HG03439 (cell line): Measurements from ENCODE around the gene ARHGEF10L.

ENCODE experiments used
- ATAC-seq: cut with Tn5 transposase; IDR thresholded peaks from one replicate; pipeline ENCODE4 v1.9.1; 2021; ENCODE audit warnings: mild to moderate bottlenecking, moderate library complexity; ENCODE audit not compliant: unreplicated experiment

The ARHGEF10L gene

DNA sequence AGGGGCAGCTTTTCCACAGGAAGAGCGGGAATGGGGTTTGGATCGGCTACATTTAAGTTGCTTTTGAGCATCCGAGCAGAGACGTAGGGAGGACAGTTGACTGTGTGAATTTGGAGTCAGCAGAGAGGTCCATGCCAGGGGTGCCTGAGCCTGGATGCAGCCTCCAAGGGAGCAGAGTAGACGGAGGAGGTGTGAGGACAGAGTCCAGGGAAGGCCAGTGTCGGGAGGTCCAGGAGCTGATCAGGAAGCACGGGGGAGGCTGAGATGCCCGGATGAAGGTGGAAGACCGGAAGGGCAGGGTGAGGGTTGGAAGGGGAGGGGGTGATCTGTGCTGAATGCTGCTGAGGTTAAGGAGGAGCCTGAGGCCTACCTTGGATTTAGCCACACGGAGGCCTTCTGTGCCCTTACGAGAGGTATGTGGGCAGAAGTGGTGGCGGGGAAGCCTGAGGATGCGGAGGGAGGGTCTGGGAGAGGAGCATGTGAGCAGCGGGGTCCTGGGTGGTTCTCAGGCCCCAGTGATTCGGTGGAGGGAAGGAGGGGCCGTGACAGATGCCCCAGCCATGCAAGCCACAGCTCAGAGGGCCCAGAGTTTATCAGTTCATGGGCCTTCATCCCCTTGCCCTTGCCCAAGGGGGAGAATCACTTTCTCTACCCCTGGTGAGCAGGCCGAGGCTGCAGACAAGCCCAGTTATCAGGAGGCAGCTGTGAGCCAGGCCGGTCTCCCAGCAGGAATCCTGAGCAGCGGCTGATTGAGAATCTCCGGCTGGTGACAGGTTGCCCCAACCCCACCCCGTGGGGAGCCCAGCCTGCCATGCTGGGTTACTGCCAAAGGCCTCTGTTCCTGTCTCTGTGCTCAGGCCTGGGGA is 161.7 kb downstream of the ARHGEF10L start:
- no peak for ATAC-seq

GRCh38 chr1:17704176-17704575 is 164.7 kb downstream of the ARHGEF10L start:
- ATAC-seq = no peak

DNA sequence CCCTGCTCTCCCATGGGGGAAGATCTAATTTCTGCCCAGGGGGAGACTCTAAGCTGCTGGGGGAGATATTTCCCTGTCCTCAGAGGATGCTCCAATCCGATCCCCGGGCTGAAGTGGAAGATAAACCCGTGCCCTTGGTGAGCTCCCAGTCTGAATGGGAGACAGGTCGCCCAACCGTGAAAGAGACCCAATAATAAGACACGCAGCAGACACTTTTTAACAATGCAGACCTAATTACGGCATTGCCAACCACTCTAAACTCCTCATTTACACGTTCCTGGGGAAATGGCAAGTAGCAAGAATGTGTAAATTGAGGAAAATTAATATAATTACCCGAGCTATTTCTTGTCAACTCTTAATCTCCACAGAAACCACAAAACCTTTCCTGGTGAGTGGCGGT is 166.9 kb downstream of the ARHGEF10L start:
- ATAC-seq = no peak

DNA sequence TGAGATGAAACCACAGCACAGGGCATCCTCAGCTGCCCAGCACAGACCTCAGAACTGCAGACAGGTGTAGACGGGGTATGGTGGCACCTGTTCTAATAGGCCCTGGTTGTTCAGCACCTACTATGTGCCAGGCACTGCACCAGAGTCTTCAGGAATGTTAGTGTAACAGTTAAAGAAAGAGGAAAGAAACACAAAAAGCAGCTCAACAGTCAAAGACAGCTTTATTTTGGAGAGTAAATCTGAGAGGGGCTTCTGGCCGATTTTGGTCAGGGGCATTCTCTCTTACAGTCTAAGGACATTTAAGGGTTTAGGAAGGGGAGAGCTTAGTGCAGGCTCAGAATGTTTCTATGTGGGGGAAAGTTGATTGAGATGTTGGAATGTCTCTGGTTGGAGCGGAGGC is 170.5 kb downstream of the ARHGEF10L start:
- no peak for ATAC-seq

- no peak for ATAC-seq
These were observed 171.5 kb downstream of the ARHGEF10L start for GRCh38 chr1:17710889-17711576.

- ATAC-seq = no peak
These were observed 172.0 kb downstream of the ARHGEF10L start for GRCh38 chr1:17711577-17711910.

DNA sequence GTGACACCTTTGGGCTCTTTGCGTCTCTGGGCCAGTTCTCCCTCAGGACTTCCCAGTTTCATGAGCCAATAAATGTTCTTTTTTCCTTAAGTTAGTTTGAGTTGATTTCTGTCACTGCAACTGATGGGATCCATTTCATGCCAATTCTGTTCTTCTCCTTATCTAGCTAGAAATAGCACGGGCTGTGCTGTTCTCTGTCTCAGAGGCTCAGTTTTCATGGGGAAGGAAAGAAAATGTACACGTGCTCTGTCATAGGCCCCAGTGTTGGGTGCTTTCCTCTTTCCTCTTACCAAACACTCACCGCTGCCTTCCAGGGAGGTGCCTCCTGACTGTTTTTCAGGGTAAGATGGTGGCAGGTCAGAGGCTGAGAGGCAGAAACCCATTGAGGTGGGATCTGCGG is 172.4 kb downstream of the ARHGEF10L start:
- no peak for ATAC-seq

DNA sequence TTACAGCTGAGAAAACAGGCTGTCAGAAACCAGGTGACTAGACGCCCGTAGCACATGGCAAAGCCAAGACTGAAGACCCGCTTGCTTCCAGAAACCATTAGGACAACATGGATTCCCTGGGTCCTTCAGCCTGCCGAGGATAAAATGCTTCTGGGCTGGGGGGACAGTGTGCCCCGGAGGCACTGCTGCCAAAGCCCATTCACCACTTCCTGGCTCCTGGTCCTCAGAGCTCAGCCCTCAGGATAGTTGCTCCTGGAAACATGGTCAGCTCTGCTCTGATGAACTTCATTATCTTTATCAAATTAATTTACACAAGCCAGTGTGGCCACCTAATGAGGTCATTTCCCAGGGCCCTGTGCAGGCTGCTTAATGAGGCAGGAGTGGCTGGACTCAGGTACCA is 174.5 kb downstream of the ARHGEF10L start:
- ATAC-seq = no peak

DNA sequence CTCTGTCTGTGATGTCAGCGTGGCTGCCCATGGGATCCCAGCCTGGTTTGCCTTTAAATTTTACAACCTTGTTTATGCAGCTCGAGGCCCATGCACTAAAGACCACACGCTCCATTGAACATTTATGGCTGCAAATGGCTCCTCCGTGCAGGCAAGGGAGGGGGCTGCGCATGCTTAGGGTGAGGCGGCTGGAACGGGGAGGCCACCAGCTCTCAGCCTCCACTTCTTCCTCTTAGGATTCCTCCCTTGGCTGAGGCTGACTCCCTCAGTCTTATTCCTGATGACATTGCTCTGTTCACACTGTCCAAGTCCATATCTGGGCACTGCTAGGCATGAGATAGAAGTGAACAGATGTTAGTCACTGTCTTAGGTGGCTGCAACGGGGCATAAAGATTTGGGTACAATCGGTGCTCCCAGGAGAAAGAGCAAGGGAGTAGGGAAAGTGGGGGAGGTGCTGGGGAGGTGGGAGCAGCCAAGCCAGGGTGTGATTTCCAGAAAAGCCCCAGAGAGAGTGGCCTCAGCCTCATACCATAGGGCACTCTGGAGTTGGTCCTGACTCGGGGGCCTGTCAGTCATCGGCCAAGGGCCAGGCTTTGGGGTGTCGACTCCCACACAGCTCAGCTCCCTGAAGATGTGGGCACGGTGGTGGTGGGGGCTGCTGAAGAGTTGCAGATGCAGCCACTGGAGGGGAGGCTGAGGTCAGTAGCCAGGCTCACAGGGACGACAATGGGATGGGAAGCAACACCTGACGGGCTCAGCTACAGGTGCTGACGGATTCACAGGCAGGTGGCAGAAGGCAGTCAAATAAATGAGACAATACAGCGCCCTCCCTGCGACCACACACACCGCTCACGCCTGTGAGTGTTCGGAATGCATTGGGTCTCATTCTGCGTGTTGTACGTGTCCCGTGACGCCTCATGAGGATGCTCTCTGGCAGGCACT is 178.4 kb downstream of the ARHGEF10L start:
- no peak for ATAC-seq

GRCh38 chr1:17719874-17720273 is 180.4 kb downstream of the ARHGEF10L start:
- ATAC-seq = no peak

GRCh38 chr1:17721444-17721843 is 181.9 kb downstream of the ARHGEF10L start:
- ATAC-seq = no peak

GRCh38 chr1:17723684-17724083 is 184.2 kb downstream of the ARHGEF10L start:
- no peak for ATAC-seq

GRCh38 chr1:17724150-17724549 is 184.7 kb downstream of the ARHGEF10L start:
- no peak for ATAC-seq

GRCh38 chr1:17725084-17725719 is 185.7 kb downstream of the ARHGEF10L start:
- no peak for ATAC-seq

DNA sequence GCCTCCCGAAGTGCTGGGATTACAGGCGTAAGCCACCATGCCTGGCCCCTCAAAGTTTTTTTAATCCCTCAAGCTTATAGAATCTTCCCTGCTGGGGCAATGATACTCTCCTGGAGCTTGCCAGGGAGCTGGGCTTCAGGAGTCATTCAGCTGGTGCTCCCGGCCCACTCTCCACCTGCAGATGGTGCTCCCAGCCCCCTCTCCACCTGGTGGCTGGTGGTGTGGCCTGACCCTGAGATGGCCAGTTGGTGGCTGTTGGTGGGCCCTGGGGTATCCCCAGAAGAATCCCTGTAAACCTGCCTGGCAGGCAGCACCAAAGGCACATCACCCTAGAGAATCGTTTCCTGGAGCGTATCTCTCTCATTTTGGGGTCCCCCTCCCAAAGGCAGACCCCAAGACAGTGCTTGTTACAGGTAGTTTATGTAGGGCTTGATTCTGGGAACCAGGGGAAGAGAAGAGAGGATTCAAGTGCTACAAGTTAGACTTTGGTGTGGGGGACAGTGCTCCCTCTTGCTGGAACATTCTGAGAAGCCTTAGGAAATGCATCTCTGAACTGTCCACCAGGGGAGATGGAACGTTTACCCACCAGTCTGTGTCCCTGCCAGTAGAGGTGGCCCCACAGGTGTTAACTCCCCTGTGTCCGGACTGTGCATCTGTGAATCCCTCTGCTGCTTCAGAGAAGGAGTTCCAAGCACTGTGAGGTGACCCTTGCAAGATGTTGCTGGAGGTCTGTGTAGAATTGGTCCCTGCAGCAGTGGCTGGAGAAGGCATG is 186.5 kb downstream of the ARHGEF10L start:
- no peak for ATAC-seq

DNA sequence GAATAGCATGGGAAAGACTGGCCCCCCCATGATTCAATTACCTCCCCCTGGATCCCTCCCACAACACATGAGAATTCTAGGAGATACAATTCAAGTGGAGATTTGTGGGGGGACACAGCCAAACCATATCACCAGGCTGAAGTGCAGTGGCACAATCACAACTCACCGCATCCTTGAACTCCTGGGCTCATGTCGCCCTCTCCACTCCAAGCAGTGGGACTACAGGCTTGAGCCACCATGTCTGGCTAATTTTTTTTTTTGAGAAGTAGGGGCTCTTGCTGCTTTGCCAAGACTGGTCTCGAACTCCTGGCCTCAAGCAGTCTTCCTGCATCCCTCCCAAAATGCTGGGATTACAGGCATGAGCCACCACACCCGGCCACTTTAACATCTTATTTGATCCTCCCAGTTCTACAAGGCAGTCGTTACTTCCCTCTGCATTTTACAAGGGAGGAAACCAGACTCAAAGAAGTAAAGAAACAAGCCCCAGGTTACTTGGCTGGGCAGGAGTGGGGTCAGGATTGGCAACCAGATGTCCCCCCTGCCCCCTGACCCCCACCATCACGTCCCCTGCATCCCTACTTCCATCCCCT is 188.7 kb downstream of the ARHGEF10L start:
- no peak for ATAC-seq

GRCh38 chr1:17729248-17729647 is 189.8 kb downstream of the ARHGEF10L start:
- ATAC-seq = no peak

- no peak for ATAC-seq
These were observed 190.4 kb downstream of the ARHGEF10L start for GRCh38 chr1:17729909-17730308.

GRCh38 chr1:17731460-17731859 is 192.0 kb downstream of the ARHGEF10L start:
- no peak for ATAC-seq

DNA sequence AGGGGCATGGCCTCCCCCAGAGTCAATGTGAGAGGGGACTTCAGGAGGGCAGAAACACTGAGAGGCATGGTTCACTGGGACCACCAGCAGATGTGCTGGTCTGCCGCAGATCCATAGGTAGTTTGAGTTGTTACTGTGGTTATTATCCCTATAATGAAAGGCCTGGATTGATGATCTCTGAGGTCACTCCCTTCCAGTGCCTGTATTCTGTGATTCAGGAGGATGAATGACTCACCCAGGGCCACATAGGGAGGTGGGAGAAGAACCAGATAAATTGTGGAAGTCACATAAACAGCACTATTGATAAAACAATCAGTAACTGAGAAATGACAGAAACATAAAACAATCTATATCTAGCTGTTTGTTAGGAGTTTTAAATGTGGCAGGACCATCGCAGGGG is 193.0 kb downstream of the ARHGEF10L start:
- ATAC-seq = no peak
